ENCODE measurements around the gene TMPRSS11F.
"Not testable (repeated sequence)": the region's sequence is repeated elsewhere in the genome, so short reads cannot be mapped to it uniquely, and the experiment has no call there.

Gene TMPRSS11F

DNA sequence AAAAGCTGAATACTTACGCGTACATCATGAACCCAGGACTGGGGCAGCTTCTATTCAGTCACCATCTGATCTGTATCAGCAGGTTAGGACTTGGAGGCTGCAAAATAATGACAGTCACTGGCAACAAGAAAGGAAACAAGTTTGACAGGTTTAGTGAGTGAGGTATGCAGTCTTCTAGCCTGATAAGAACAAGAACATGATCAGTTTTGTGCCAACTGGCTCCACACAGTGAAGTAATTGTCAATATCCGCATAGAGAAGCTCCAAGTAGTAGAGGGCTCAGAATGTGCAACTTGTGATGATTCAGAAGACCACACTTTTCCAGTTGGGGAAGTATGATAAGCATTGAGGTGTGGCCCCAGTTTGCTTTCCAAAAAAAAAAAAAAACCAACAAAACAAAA, at the start of gene TMPRSS11F:
TMPRSS11F (minus strand) TSS at position 77 of the 400 bp plus-strand sequence; CDS start at position 28, 49 bp downstream.
- Histone ChIP-seq H3K4me3 (no peak within 1 kb of the TSS), H3K27ac (no peak within 1 kb of the TSS), H3K9me3 (no peaks in the 10 kb centered on the region), H3K27me3 (no peaks in the 10 kb centered on the region), H3K4me1 (no peaks in the 10 kb centered on the region), H3K36me3 (no peaks in the 10 kb centered on the region)
- no peak for DNase-seq
- no peak for TF ChIP-seq CTCF (IDR thresholded peaks at IDR 0.05)
- intact Hi-C loops (cut with DNase I; ENCODE audit: low total_unique reads) = no loop called here

DNA sequence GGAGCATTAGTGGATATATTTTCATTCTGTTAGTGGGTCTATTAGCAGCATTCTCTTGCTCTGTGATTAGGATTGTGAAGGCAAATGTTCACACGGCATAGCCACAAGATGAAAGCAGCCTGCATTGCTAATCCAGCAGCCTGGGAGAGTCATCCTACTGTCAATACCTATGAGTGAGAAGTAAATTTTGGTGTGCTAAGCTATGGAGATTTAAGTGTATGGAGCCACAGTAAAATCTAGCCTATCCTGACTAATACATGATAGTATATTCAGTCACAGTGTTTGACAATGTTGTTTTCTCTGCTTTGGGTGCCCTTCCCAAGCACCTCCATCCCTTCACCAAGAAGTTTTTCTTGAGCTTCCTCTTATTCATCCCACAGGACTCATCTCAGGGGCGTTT, 47.2 kb upstream of the TMPRSS11F start:
- intact Hi-C loops (cut with DNase I; ENCODE audit: low total_unique reads) = no loop called here
- H3K36me3 ChIP-seq = no peaks in the 10 kb centered on the region
- TF ChIP-seq CTCF (IDR thresholded peaks at IDR 0.05) = no peak

GRCh38 chr4:68176500-68176899, 46.8 kb upstream of the TMPRSS11F start:
- intact Hi-C loops (cut with DNase I; ENCODE audit: low total_unique reads) = no loop called here
- no peak for DNase-seq
- Histone ChIP-seq H3K4me1 (no peaks in the 10 kb centered on the region), H3K9me3 (no peaks in the 10 kb centered on the region), H3K27me3 (no peaks in the 10 kb centered on the region), H3K4me3 (no peak overlapping the region), H3K36me3 (no peaks in the 10 kb centered on the region), H3K27ac (no peak overlapping the region)
- no peak for TF ChIP-seq CTCF (IDR thresholded peaks at IDR 0.05)

More for the DNA sequence above, 47.2 kb upstream of the TMPRSS11F start:
- no peak overlapping the region for H3K4me3 ChIP-seq
- no peak for DNase-seq
- no peaks in the 10 kb centered on the region for H3K4me1 ChIP-seq
- no peaks in the 10 kb centered on the region for H3K27me3 ChIP-seq
- no peaks in the 10 kb centered on the region for H3K9me3 ChIP-seq
- no peak overlapping the region for H3K27ac ChIP-seq

- H3K4me1 ChIP-seq = no peaks in the 10 kb centered on the region
- H3K4me3 ChIP-seq = no peak overlapping the region
- H3K36me3 ChIP-seq = no peaks in the 10 kb centered on the region
- TF ChIP-seq CTCF (IDR thresholded peaks at IDR 0.05) = no peak
- H3K27me3 ChIP-seq = no peaks in the 10 kb centered on the region
- H3K9me3 ChIP-seq = no peaks in the 10 kb centered on the region
- H3K27ac ChIP-seq = no peak overlapping the region
- no peak for DNase-seq
- intact Hi-C loops (cut with DNase I; ENCODE audit: low total_unique reads) = no loop called here
Measured at GRCh38 chr4:68175562-68176155, 46.0 kb upstream of the TMPRSS11F start.

- H3K27ac ChIP-seq; H3K4me1 ChIP-seq; H3K4me3 ChIP-seq; DNase-seq; H3K36me3 ChIP-seq; H3K27me3 ChIP-seq; H3K9me3 ChIP-seq; intact Hi-C loops (cut with DNase I; ENCODE audit: low total_unique reads): not testable (repeated sequence)
Measured at GRCh38 chr4:68174389-68174788, 44.7 kb upstream of the TMPRSS11F start.

DNA sequence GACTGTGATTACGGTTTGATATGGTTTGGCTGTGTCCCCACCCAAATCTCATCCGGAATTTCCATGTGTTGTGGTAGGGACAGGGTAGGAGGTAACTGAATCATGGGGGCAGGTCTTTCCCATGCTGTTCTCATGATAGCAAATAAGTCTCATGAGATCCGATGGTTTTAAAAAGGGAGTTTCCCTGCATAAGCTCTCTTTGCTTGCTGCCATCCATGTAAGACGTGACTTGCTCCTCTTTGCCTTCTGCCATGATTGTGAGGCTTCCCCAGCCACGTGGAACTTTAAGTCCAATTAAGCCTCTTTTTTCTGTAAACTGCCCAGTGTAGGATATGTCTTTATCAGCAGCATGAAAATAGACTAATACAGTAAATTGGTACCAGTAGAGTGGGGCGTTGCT, 42.5 kb upstream of the TMPRSS11F start:
- H3K4me1 ChIP-seq; intact Hi-C loops (cut with DNase I; ENCODE audit: low total_unique reads); H3K27ac ChIP-seq; H3K4me3 ChIP-seq; H3K9me3 ChIP-seq; DNase-seq; H3K27me3 ChIP-seq; H3K36me3 ChIP-seq: not testable (repeated sequence)

GRCh38 chr4:68167706-68168105, 38.0 kb upstream of the TMPRSS11F start:
- no peak overlapping the region for H3K27ac ChIP-seq
- H3K27me3 ChIP-seq = no peaks in the 10 kb centered on the region
- no peaks in the 10 kb centered on the region for H3K36me3 ChIP-seq
- intact Hi-C loops (cut with DNase I; ENCODE audit: low total_unique reads) = no loop called here
- H3K4me3 ChIP-seq = no peak overlapping the region
- H3K4me1 ChIP-seq = no peaks in the 10 kb centered on the region
- TF ChIP-seq CTCF (IDR thresholded peaks at IDR 0.05) = no peak
- no peaks in the 10 kb centered on the region for H3K9me3 ChIP-seq
- no peak for DNase-seq
